Karpas-422 (cell line): Measurements from ENCODE around the gene SMOC1. TPM values are rescaled to one million over a fixed set of nuclear protein-coding genes. Genes with fewer than 3 reads are reported as not detected.
"Not testable (repeated sequence)": the region's sequence is repeated elsewhere in the genome, so short reads cannot be mapped to it uniquely, and the experiment has no call there.

ENCODE experiments used
- DNase-seq: peaks from one replicate; pipeline ENCODE4 v3.0.0-alpha.2; 2015
- H2AFZ ChIP-seq: fragments of 200-600 bp; sonication (generic); 2 replicates; pipeline ENCODE4 v1.6.1; 2014; ENCODE audit warnings: antibody characterized with exemption, low read length, mixed read lengths
- H3K27ac ChIP-seq: fragments of 200-600 bp; sonication (generic); 2 replicates; pipeline ENCODE4 v1.5.1; 2014; ENCODE audit warnings: mild to moderate bottlenecking, low read length, moderate library complexity
- H3K27me3 ChIP-seq: fragments of 200-600 bp; sonication (generic); 2 replicates; pipeline ENCODE4 v1.6.1; 2014; ENCODE audit warnings: low read length, mixed read lengths
- H3K36me3 ChIP-seq: fragments of 200-600 bp; sonication (generic); 2 replicates; pipeline ENCODE4 v1.6.1; 2014; ENCODE audit warnings: low read length, mixed read lengths; ENCODE audit not compliant: insufficient read depth
- H3K4me1 ChIP-seq: fragments of 200-600 bp; sonication (generic); 2 replicates; pipeline ENCODE4 v1.6.1; 2014; ENCODE audit warnings: mild to moderate bottlenecking, low read length, mixed read lengths
- H3K4me2 ChIP-seq: fragments of 200-600 bp; sonication (generic); 2 replicates; pipeline ENCODE4 v1.6.1; 2014; ENCODE audit warnings: low read length, low read depth, mild to moderate bottlenecking; ENCODE audit not compliant: poor library complexity, severe bottlenecking
- H3K4me3 ChIP-seq: fragments of 200-600 bp; sonication (generic); 2 replicates; pipeline ENCODE4 v1.5.1; 2014; ENCODE audit warnings: mild to moderate bottlenecking, antibody characterized with exemption, low read length, mixed read lengths
- H3K79me2 ChIP-seq: fragments of 200-600 bp; sonication (generic); 2 replicates; pipeline ENCODE4 v1.6.1; 2014; ENCODE audit warnings: mild to moderate bottlenecking, low read length, mixed read lengths
- H3K9ac ChIP-seq: fragments of 200-600 bp; sonication (generic); 2 replicates; pipeline ENCODE4 v1.6.0; 2014; ENCODE audit warnings: low read length
- H3K9me2 ChIP-seq: fragments of 200-600 bp; sonication (generic), shearing (Covaris generic); replicated peaks from 2 replicates; pipeline ENCODE4 v1.6.0; 2014; ENCODE audit warnings: mild to moderate bottlenecking, low read length, moderate library complexity; ENCODE audit not compliant: insufficient read depth
- H3K9me3 ChIP-seq: fragments of 300-700, 200-600 bp; sonication (generic); 2 replicates; pipeline ENCODE4 v1.6.1; 2014; ENCODE audit warnings: low read length, mixed read lengths
- H4K20me1 ChIP-seq: fragments of 200-600 bp; sonication (generic); 2 replicates; pipeline ENCODE4 v1.6.1; 2014; ENCODE audit warnings: mild to moderate bottlenecking, antibody characterized with exemption, low read length, low read depth; ENCODE audit not compliant: insufficient read depth
- total RNA-seq: library from RNA; depleted of rRNA; stranded (reverse); fragments of >200 nt; shearing (Covaris generic); gene quantifications from 2 replicates; pipeline ENCODE4 v1.2.3, GENCODE V29; 2014; ENCODE audit warnings: low replicate concordance

The SMOC1 gene
- total RNA-seq, 1 experiment from 2014 or later = not detected

DNA sequence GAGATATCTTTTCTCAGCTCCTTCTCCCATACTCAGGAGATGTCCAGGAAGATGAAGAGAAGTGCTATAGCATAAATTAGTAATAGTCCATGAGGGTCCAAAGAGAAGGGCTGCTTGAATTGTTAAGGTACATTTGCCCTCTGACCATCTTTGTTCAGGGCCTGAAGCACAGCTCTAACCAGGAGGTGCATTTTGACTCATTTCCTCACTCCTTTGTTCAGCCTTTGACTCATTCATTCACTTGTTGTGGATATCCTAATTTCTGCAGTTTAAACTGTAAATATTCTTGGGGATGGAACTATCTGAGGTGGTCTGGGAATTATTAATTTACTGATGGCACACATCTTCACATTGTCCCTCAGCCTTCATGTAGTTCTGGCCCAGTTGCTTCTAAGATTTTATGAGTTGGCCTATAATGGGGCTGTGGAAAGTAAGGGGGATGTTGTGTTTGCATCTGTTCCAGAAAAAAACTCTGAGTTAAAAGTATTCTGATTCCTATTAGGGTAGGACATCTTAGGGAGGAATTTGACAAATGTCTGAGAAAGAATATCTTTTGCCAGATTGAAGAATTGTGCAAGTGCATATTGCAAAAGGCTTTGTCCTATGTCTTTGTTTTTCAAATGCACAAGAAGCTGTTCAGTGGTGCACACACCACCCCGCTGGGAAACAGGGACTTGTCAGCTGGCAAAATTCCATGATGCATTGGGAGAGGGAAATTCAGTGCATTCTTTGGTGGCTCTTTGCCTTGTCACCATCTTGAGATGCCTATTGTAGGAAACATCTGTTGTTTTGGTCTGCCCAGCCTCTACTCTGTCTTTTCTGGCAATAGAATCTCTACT, 22.1 kb downstream of the SMOC1 start:
- Histone ChIP-seq H3K4me2 (no peak overlapping the region), H3K36me3 (no peaks in the 10 kb centered on the region), H3K9ac (no peak overlapping the region), H4K20me1 (no peaks in the 10 kb centered on the region), H2AFZ (no peak overlapping the region), H3K4me3 (no peak overlapping the region), H3K9me3 (no peaks in the 10 kb centered on the region), H3K9me2 (no peaks in the 10 kb centered on the region), H3K79me2 (no peaks in the 10 kb centered on the region), H3K27me3 (no peaks in the 10 kb centered on the region; the same call in 1 of the 2 replicates), H3K4me1 (no peaks in the 10 kb centered on the region), H3K27ac (no peak overlapping the region)
- DNase-seq = no peak

DNA sequence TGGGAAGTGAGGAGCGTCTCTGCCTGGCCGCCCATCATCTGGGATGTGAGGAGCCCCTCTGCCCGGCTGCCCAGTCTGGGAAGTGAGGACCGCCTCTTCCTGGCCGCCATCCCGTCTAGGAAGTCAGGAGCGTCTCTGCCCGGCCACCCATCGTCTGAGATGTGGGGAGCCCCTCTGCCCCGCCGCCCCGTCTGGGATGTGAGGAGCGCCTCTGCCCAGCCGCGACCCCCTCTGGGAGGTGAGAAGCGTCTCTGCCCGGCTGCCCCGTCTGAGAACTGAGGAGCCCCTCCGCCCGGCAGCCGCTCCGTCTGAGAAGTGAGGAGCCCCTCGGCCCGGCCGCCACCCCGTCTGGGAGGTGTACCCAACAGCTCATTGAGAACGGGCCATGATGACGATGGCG, 23.8 kb downstream of the SMOC1 start:
- H3K4me2 ChIP-seq, H3K36me3 ChIP-seq, H3K9me3 ChIP-seq, H3K79me2 ChIP-seq, H2AFZ ChIP-seq, H3K4me3 ChIP-seq, H4K20me1 ChIP-seq, H3K4me1 ChIP-seq, H3K9ac ChIP-seq, H3K9me2 ChIP-seq, DNase-seq, H3K27me3 ChIP-seq, H3K27ac ChIP-seq: not testable (repeated sequence)

DNA sequence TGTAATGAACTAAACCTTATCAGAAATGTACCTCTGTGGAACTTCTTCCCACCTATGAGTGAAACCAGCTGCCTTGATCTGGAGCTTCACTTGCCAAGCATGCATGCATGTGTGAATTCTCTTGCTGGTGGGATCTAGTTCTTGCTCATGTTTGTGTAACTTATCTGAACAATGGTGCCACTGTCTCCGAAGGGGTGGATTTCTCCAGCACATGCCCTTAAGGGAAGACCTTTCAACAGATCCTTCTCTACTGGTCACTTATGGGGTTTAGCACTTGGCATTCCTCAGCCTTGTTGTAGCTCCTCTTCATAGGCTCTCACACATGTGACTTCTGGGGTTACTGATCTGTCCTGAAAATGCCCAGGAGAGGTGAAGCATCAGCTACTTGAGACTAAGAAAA, 25.0 kb downstream of the SMOC1 start:
- H3K9me2 ChIP-seq = no peaks in the 10 kb centered on the region
- H3K9me3 ChIP-seq = no peaks in the 10 kb centered on the region
- H3K79me2 ChIP-seq = no peaks in the 10 kb centered on the region
- no peaks in the 10 kb centered on the region for H3K36me3 ChIP-seq
- no peaks in the 10 kb centered on the region; the same call in 1 of the 2 replicates for H3K27me3 ChIP-seq
- no peaks in the 10 kb centered on the region for H4K20me1 ChIP-seq
- H3K4me1 ChIP-seq = no peaks in the 10 kb centered on the region
- no peak for DNase-seq
- no peak overlapping the region for H3K9ac ChIP-seq
- no peak overlapping the region for H3K4me2 ChIP-seq
- no peak overlapping the region for H3K4me3 ChIP-seq
- no peak overlapping the region for H3K27ac ChIP-seq
- no peak overlapping the region for H2AFZ ChIP-seq

- Histone ChIP-seq H3K9me3 (no peaks in the 10 kb centered on the region), H3K4me3 (no peak overlapping the region), H3K79me2 (no peaks in the 10 kb centered on the region), H2AFZ (no peak overlapping the region), H3K9ac (no peak overlapping the region), H4K20me1 (no peaks in the 10 kb centered on the region), H3K27ac (no peak overlapping the region), H3K9me2 (no peaks in the 10 kb centered on the region), H3K36me3 (no peaks in the 10 kb centered on the region), H3K4me2 (no peak overlapping the region), H3K4me1 (no peaks in the 10 kb centered on the region), H3K27me3 (no peaks in the 10 kb centered on the region; the same call in 1 of the 2 replicates)
- DNase-seq = no peak
Observed at GRCh38 chr14:69906201-69906600, 27.0 kb downstream of the SMOC1 start.

GRCh38 chr14:69909826-69910550, 30.8 kb downstream of the SMOC1 start:
- no peak for DNase-seq
- H3K9me3 ChIP-seq = no peaks in the 10 kb centered on the region
- no peak overlapping the region for H2AFZ ChIP-seq
- no peak overlapping the region for H3K9ac ChIP-seq
- H3K4me1 ChIP-seq = no peaks in the 10 kb centered on the region
- no peak overlapping the region for H3K4me3 ChIP-seq
- no peaks in the 10 kb centered on the region for H3K36me3 ChIP-seq
- no peaks in the 10 kb centered on the region for H3K9me2 ChIP-seq
- no peak overlapping the region for H3K27ac ChIP-seq
- H4K20me1 ChIP-seq = no peaks in the 10 kb centered on the region
- no peaks in the 10 kb centered on the region for H3K79me2 ChIP-seq
- no peak overlapping the region for H3K4me2 ChIP-seq
- no peaks in the 10 kb centered on the region for H3K27me3 ChIP-seq

DNA sequence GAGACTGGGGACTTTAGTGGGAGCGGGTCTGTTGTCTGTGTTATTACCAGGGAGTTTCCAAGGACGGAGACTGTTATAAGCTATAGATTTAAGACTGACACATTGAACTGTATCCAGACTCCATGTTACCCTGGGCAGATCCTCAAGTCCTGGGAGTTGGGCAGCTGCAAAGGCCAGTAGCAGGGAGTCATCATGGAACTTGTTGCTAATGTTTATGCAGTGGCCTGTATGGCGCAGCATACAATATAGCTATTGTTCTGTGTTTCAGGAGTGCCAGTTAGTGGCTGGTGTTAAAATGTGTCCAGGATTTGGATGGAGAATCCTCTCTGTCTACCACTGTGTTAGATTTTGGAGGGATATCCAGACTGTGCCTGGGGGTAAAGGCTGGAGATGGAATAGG, 31.7 kb downstream of the SMOC1 start:
- no peak overlapping the region for H3K27ac ChIP-seq
- no peak overlapping the region for H2AFZ ChIP-seq
- no peaks in the 10 kb centered on the region for H3K9me3 ChIP-seq
- no peaks in the 10 kb centered on the region for H4K20me1 ChIP-seq
- H3K36me3 ChIP-seq = no peaks in the 10 kb centered on the region
- H3K27me3 ChIP-seq = no peaks in the 10 kb centered on the region
- H3K79me2 ChIP-seq = no peaks in the 10 kb centered on the region
- no peak overlapping the region for H3K9ac ChIP-seq
- no peaks in the 10 kb centered on the region for H3K9me2 ChIP-seq
- no peak overlapping the region for H3K4me2 ChIP-seq
- no peak for DNase-seq
- no peaks in the 10 kb centered on the region for H3K4me1 ChIP-seq
- H3K4me3 ChIP-seq = no peak overlapping the region

DNA sequence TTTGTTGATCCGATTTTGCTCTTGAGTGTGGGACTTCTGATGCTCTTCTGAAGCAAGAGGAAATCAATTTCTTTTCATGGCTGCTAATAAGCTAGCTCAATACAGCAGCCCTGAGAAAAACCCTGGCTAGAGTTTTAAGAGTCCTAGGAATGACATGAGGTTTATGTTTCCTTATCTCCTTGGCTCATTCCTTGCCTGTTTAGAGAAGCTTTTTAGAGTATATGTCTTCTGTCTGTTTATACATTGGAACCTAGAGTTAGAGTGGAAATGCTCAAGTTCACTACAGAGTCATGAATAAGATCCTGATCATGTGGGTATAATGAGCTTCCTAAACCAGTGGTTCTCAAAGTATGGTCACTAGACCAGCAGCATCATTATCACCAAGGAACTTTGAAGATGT, 34.5 kb downstream of the SMOC1 start:
- no peak overlapping the region for H3K4me2 ChIP-seq
- H3K79me2 ChIP-seq = no peaks in the 10 kb centered on the region
- no peaks in the 10 kb centered on the region for H3K36me3 ChIP-seq
- H2AFZ ChIP-seq = no peak overlapping the region
- no peaks in the 10 kb centered on the region for H3K9me3 ChIP-seq
- H3K4me1 ChIP-seq = no peaks in the 10 kb centered on the region
- no peak for DNase-seq
- no peak overlapping the region for H3K9ac ChIP-seq
- no peaks in the 10 kb centered on the region for H3K9me2 ChIP-seq
- H3K27ac ChIP-seq = no peak overlapping the region
- H3K4me3 ChIP-seq = no peak overlapping the region
- H3K27me3 ChIP-seq = no peaks in the 10 kb centered on the region
- no peaks in the 10 kb centered on the region for H4K20me1 ChIP-seq

- Histone ChIP-seq H3K79me2 (no peaks in the 10 kb centered on the region), H3K4me3 (no peak overlapping the region), H3K4me2 (no peak overlapping the region), H3K27me3 (no peaks in the 10 kb centered on the region), H2AFZ (no peak overlapping the region), H3K36me3 (no peaks in the 10 kb centered on the region), H3K27ac (no peak overlapping the region), H3K9ac (no peak overlapping the region), H3K9me2 (no peaks in the 10 kb centered on the region), H3K9me3 (no peaks in the 10 kb centered on the region), H4K20me1 (no peaks in the 10 kb centered on the region), H3K4me1 (no peaks in the 10 kb centered on the region)
- DNase-seq = no peak
Observed at GRCh38 chr14:69916396-69916795, 37.2 kb downstream of the SMOC1 start.
